Mesothelial cell of epicardium (in vitro differentiated cells): ENCODE measurements around the gene TRAPPC10. TPM values are rescaled to one million over a fixed set of nuclear protein-coding genes. Genes with fewer than 3 reads are reported as not detected.

ENCODE experiments used
- DNase-seq, 2 experiments: peaks; one replicate each; pipeline ENCODE4 v3.0.0; 2021; ENCODE audit warnings: low spot score in 2 of 2; ENCODE audit not compliant: unreplicated experiment in 2 of 2
- H3K27ac Mint-ChIP-seq: 2 replicates; pipeline ENCODE4 v1.8.0; 2021; ENCODE audit warnings: mixed read lengths
- H3K27me3 Mint-ChIP-seq: 2 replicates; pipeline ENCODE4 v1.8.0; 2021; ENCODE audit warnings: low read depth, mixed read lengths
- H3K36me3 Mint-ChIP-seq: 2 replicates; pipeline ENCODE4 v1.8.0; 2021; ENCODE audit warnings: mixed read lengths
- H3K4me1 Mint-ChIP-seq: 2 replicates; pipeline ENCODE4 v1.8.0; 2021; ENCODE audit warnings: mixed read lengths
- H3K4me3 Mint-ChIP-seq: 2 replicates; pipeline ENCODE4 v1.8.0; 2021; ENCODE audit warnings: mild to moderate bottlenecking, moderate library complexity, mixed read lengths
- H3K9me3 Mint-ChIP-seq: 2 replicates; pipeline ENCODE4 v1.8.0; 2021; ENCODE audit warnings: mixed read lengths
- total RNA-seq: library from RNA; stranded (reverse); gene quantifications from 3 replicates; pipeline ENCODE4 v1.2.1, GENCODE V29; 2021
- TF ChIP-seq, protein P1 (sequence below): fragments of 200-600 bp; sonication (generic); IDR thresholded peaks from one replicate; pipeline ENCODE4 v1.5.0; 2021; ENCODE audit warnings: antibody characterized with exemption; ENCODE audit not compliant: unreplicated experiment

TRAPPC10 gene
- total RNA-seq, 1 donor from 2014 or later, result 34.5 TPM

GRCh38 chr21:43968410-43969114 lies 43.5 kb upstream of the TRAPPC10 start:
- TF ChIP-seq, protein P1, sequence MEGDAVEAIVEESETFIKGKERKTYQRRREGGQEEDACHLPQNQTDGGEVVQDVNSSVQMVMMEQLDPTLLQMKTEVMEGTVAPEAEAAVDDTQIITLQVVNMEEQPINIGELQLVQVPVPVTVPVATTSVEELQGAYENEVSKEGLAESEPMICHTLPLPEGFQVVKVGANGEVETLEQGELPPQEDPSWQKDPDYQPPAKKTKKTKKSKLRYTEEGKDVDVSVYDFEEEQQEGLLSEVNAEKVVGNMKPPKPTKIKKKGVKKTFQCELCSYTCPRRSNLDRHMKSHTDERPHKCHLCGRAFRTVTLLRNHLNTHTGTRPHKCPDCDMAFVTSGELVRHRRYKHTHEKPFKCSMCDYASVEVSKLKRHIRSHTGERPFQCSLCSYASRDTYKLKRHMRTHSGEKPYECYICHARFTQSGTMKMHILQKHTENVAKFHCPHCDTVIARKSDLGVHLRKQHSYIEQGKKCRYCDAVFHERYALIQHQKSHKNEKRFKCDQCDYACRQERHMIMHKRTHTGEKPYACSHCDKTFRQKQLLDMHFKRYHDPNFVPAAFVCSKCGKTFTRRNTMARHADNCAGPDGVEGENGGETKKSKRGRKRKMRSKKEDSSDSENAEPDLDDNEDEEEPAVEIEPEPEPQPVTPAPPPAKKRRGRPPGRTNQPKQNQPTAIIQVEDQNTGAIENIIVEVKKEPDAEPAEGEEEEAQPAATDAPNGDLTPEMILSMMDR, result no peak
- H3K36me3 Mint-ChIP-seq, result peaks cover 16% of the 10 kb centered on the region
- peaks cover 2% of the 10 kb centered on the region for H3K9me3 Mint-ChIP-seq
- no peak overlapping the region for H3K27ac Mint-ChIP-seq
- no peak overlapping the region for H3K4me3 Mint-ChIP-seq
- H3K27me3 Mint-ChIP-seq, result no peaks in the 10 kb centered on the region
- no peak for DNase-seq
- no peaks in the 10 kb centered on the region for H3K4me1 Mint-ChIP-seq

DNA sequence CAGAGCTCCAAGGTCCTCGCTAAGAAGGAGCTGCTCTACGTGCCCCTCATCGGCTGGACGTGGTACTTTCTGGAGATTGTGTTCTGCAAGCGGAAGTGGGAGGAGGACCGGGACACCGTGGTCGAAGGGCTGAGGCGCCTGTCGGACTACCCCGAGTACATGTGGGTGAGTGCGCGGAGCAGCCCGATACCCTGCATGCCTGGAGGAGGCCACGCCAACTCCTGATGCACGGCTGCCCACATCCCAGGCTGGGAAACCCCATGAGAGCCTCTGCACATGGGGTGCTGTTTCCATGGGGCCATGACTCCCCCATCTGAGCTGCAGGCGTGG lies 43.0 kb upstream of the TRAPPC10 start:
- Mint-ChIP-seq H3K36me3 (peaks cover 13% of the 10 kb centered on the region), H3K27ac (no peak overlapping the region), H3K4me3 (no peak overlapping the region), H3K9me3 (no peaks in the 10 kb centered on the region), H3K27me3 (no peaks in the 10 kb centered on the region), H3K4me1 (no peaks in the 10 kb centered on the region)
- TF ChIP-seq, protein P1, result no peak
- no peak for DNase-seq

DNA sequence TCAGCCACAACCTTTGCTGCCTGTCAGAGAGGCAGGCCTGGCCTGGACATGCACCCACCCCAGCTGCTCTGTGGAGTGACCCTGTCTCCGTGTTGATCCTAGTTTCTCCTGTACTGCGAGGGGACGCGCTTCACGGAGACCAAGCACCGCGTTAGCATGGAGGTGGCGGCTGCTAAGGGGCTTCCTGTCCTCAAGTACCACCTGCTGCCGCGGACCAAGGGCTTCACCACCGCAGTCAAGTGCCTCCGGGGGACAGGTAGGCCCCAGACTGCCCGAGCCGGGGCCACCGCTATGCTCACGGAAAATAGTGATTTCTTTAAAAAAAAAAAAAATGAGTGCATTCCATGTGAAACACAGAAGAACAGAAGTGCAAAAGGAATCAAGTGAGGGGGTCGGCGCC lies 41.6 kb upstream of the TRAPPC10 start:
- no peaks in the 10 kb centered on the region for H3K9me3 Mint-ChIP-seq
- H3K27ac Mint-ChIP-seq, result no peak overlapping the region
- no peak overlapping the region for H3K4me3 Mint-ChIP-seq
- TF ChIP-seq, protein P1, result no peak
- no peak for DNase-seq
- H3K36me3 Mint-ChIP-seq, result peaks cover 9% of the 10 kb centered on the region
- H3K27me3 Mint-ChIP-seq, result no peaks in the 10 kb centered on the region
- H3K4me1 Mint-ChIP-seq, result no peaks in the 10 kb centered on the region

- H3K4me3 Mint-ChIP-seq, result no peak overlapping the region
- TF ChIP-seq, protein P1, result no peak
- H3K4me1 Mint-ChIP-seq, result no peaks in the 10 kb centered on the region
These were observed 40.7 kb upstream of the TRAPPC10 start for GRCh38 chr21:43971201-43971991.

GRCh38 chr21:43971992-43972255 lies 40.2 kb upstream of the TRAPPC10 start:
- Mint-ChIP-seq H3K9me3 (no peaks in the 10 kb centered on the region), H3K4me3 (no peak overlapping the region), H3K4me1 (no peaks in the 10 kb centered on the region), H3K27ac (no peak overlapping the region), H3K27me3 (no peaks in the 10 kb centered on the region), H3K36me3 (peaks cover 9% of the 10 kb centered on the region)
- TF ChIP-seq, protein P1, result no peak
- DNase-seq, result no peak

More at GRCh38 chr21:43971201-43971991, 40.7 kb upstream of the TRAPPC10 start:
- Mint-ChIP-seq H3K27ac (no peak overlapping the region), H3K27me3 (no peaks in the 10 kb centered on the region), H3K36me3 (peaks cover 9% of the 10 kb centered on the region), H3K9me3 (no peaks in the 10 kb centered on the region)
- no peak for DNase-seq
